ENCODE results near the gene BRPF1. TPM values are rescaled to one million over a fixed set of nuclear protein-coding genes. Genes with fewer than 3 reads are reported as not detected.
A peak's percentile ranks its signal among the peaks of the same experiment; 100 is the strongest.

Gene BRPF1
- total RNA-seq, 1 donor from 2014 or later, result 21.3 TPM

DNA sequence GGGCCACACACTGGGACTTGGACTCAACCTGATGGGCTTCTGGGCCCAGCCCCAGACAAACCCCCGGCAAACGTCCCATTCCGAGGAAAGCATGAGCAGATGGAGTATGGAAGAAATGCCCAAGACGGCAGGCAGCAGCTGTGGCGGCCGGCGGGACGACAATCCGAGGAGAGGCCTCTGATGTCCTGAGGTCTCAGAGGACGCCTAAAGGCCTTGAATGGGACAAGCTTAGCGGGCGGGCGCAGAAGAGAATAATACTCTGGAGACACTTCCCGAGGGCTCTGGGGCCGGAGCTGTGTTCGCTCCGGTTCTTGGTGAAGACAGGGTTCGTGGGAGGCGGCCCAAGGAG is 17.7 kb downstream of the BRPF1 start:
- Histone ChIP-seq H3K36me3 (ENCODE audit: control insufficient read depth, insufficient read depth, low read length) (peaks cover 8% of the 10 kb centered on the region), H3K4me3 (ENCODE audit: low read depth, low read length) (peak overlapping the region; percentile 73), H3K27me3 (ENCODE audit: control insufficient read depth, insufficient read depth, low read length) (no peaks in the 10 kb centered on the region)
- no peak for DNase-seq (ENCODE audit: low read depth)
- TF ChIP-seq, protein P1, sequence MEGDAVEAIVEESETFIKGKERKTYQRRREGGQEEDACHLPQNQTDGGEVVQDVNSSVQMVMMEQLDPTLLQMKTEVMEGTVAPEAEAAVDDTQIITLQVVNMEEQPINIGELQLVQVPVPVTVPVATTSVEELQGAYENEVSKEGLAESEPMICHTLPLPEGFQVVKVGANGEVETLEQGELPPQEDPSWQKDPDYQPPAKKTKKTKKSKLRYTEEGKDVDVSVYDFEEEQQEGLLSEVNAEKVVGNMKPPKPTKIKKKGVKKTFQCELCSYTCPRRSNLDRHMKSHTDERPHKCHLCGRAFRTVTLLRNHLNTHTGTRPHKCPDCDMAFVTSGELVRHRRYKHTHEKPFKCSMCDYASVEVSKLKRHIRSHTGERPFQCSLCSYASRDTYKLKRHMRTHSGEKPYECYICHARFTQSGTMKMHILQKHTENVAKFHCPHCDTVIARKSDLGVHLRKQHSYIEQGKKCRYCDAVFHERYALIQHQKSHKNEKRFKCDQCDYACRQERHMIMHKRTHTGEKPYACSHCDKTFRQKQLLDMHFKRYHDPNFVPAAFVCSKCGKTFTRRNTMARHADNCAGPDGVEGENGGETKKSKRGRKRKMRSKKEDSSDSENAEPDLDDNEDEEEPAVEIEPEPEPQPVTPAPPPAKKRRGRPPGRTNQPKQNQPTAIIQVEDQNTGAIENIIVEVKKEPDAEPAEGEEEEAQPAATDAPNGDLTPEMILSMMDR (IDR thresholded peaks at IDR 0.05; ENCODE audit: insufficient read depth, low read length, poor library complexity, severe bottlenecking), result no peak

DNA sequence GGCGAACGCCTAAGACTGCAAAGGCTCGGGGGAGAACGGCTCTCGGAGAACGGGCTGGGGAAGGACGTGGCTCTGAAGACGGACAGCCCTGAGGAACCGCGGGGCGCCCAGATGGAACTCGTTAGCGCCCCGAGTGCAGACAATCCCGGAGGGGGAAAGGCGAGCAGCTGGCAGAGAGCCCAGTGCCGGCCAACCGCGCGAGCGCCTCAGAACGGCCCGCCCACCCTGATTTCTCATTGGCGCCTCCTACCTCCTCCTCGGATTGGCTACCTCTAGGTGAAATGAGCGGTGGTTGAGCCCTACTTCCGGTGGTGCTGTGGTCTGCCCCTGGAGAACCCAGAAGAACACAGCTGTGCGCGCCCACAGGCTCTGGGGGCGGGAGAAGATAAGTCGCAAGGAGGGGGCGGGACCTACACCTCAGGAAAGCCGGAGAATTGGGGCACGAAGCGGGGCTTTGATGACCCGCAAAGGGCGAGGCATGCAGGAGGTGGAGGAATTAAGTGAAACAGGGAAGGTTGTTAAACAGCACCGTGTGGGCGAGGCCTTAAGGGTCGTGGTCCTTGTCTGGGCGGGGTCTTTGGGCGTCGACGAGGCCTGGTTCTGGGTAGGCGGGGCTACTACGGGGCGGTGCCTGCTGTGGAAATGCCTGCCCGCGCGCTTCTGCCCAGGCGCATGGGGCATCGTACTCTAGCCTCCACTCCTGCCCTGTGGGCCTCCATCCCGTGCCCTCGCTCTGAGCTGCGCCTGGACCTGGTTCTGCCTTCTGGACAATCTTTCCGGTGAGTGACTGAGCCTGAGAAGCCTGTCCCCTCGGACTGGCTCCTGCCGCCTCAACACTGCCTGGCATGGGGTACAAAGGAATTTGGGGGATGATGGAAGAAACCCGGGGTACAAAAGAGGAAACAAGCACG is 18.4 kb downstream of the BRPF1 start, which contains the start of gene OGG1:
Gene OGG1, plus strand, starts transcription at position 308 of the 911 bp plus-strand sequence. Its CDS starts 335 bp downstream, at position 643.
- TF ChIP-seq, protein P1 (IDR thresholded peaks at IDR 0.05; ENCODE audit: insufficient read depth, low read length, poor library complexity, severe bottlenecking), result no peak
- Histone ChIP-seq H3K4me3 (ENCODE audit: low read depth, low read length) (peak within 1 kb of the TSS; percentile 73), H3K36me3 (ENCODE audit: control insufficient read depth, insufficient read depth, low read length) (peaks cover 6% of the 10 kb centered on the region), H3K27me3 (ENCODE audit: control insufficient read depth, insufficient read depth, low read length) (no peaks in the 10 kb centered on the region)
- peak; percentile 93 for DNase-seq (ENCODE audit: low read depth)

DNA sequence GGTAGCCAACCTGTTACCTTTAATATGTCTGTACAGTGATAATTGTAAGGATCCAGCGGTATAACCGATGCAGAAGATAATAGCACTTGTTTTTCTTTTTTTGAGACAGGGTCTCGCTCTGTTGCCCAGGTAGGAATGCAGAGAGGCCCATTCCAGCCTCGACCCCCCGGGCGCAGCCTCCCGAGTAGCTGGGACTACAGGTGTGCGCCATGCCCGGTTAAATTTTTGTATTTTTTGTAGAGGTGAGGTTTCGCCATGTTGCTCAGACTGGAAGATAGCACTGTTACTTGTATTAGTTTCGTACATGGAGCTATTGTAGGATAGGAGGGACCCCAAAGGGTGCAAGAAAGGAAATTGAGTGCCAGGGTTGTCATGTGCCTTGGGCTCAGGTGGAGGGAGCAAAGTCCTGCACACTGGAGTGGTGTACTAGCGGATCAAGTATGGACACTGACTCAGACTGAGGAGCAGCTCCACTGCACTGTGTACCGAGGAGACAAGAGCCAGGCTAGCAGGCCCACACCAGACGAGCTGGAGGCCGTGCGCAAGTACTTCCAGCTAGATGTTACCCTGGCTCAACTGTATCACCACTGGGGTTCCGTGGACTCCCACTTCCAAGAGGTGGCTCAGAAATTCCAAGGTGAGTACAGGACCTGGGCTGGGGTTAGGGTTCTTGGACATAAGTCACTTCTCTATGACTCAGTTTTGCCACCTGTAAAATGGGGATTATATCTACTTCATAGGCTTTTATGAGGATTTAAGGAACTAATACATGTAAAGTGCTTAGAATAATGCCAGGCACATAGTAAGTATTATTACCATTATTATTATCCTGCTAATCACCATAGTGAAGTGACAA is 19.2 kb downstream of the BRPF1 start:
- TF ChIP-seq, protein P1 (IDR thresholded peaks at IDR 0.05; ENCODE audit: insufficient read depth, low read length, poor library complexity, severe bottlenecking), result no peak
- no peaks in the 10 kb centered on the region for H3K27me3 ChIP-seq (ENCODE audit: control insufficient read depth, insufficient read depth, low read length)
- H3K36me3 ChIP-seq (ENCODE audit: control insufficient read depth, insufficient read depth, low read length), result peaks cover 4% of the 10 kb centered on the region
- H3K4me3 ChIP-seq (ENCODE audit: low read depth, low read length), result peak overlapping the region; percentile 73
- DNase-seq (ENCODE audit: low read depth), result no peak

GRCh38 chr3:9754678-9755077 is 23.1 kb downstream of the BRPF1 start:
- DNase-seq (ENCODE audit: low read depth), result no peak
- H3K27me3 ChIP-seq (ENCODE audit: control insufficient read depth, insufficient read depth, low read length), result no peaks in the 10 kb centered on the region
- H3K4me3 ChIP-seq (ENCODE audit: low read depth, low read length), result no peak overlapping the region
- TF ChIP-seq, protein P1 (IDR thresholded peaks at IDR 0.05; ENCODE audit: insufficient read depth, low read length, poor library complexity, severe bottlenecking), result no peak
- peaks cover 3% of the 10 kb centered on the region for H3K36me3 ChIP-seq (ENCODE audit: control insufficient read depth, insufficient read depth, low read length)

GRCh38 chr3:9757427-9757826 is 25.9 kb downstream of the BRPF1 start:
- no peaks in the 10 kb centered on the region for H3K27me3 ChIP-seq (ENCODE audit: control insufficient read depth, insufficient read depth, low read length)
- H3K36me3 ChIP-seq (ENCODE audit: control insufficient read depth, insufficient read depth, low read length), result no peaks in the 10 kb centered on the region
- TF ChIP-seq, protein P1 (IDR thresholded peaks at IDR 0.05; ENCODE audit: insufficient read depth, low read length, poor library complexity, severe bottlenecking), result no peak
- no peak overlapping the region for H3K4me3 ChIP-seq (ENCODE audit: low read depth, low read length)
- no peak for DNase-seq (ENCODE audit: low read depth)
